Upper lobe of right lung (tissue), 1 donor: Measurements from ENCODE around the gene ZFP3. TPM values are rescaled to one million over a fixed set of nuclear protein-coding genes. Genes with fewer than 3 reads are reported as not detected.
"Not testable (repeated sequence)": the region's sequence is repeated elsewhere in the genome, so short reads cannot be mapped to it uniquely, and the experiment has no call there.

Experiments used
- ATAC-seq: fragments of 200-7000 bp; cut with Tn5 transposase; one replicate; pipeline ENCODE4 v1.9.1; 2020; ENCODE audit warnings: mild to moderate bottlenecking, moderate library complexity
- DNase-seq: peaks from one replicate; pipeline ENCODE4 v3.0.0-alpha.2; 2020
- H3K27ac ChIP-seq: fragments of 200-600 bp; one replicate; pipeline ENCODE4 v1.8.0; 2022
- H3K27me3 ChIP-seq: fragments of 200-600 bp; one replicate; pipeline ENCODE4 v1.8.0; 2022; ENCODE audit warnings: mild to moderate bottlenecking
- H3K36me3 ChIP-seq: fragments of 200-600 bp; one replicate; pipeline ENCODE4 v1.8.0; 2022
- H3K4me1 ChIP-seq: fragments of 200-600 bp; one replicate; pipeline ENCODE4 v1.8.0; 2022
- H3K4me3 ChIP-seq: fragments of 200-600 bp; one replicate; pipeline ENCODE4 v1.8.0; 2022; ENCODE audit warnings: mild to moderate bottlenecking
- H3K9me3 ChIP-seq: fragments of 200-600 bp; one replicate; pipeline ENCODE4 v1.8.0; 2022
- CTCF ChIP-seq: fragments of 200-600 bp; IDR thresholded peaks from one replicate; pipeline ENCODE4 v1.8.0; 2022; ENCODE audit warnings: antibody characterized with exemption
- intact Hi-C: fragments of 100-400 bp; cut with DNase I; formaldehyde crosslinking; loops from one replicate; pipeline ENCODE4 v1.11.0; 2022
- total RNA-seq: library from RNA; stranded (reverse); fragmentation: NEBNext Ultra II Directional; extraction: Animal tissue kit (Norgen Biotek cat#: 25700); gene quantifications from one replicate; pipeline ENCODE4 v1.2.1, GENCODE V29; 2021
- donor health status: DM: no; HTN: yes; CAD: no; lungs with severe emphysema.

The ZFP3 gene
- total RNA-seq, 1 donor from 2014 or later: 6.7 TPM

GRCh38 chr17:5121186-5121841, 43.0 kb downstream of the ZFP3 start:
- Histone ChIP-seq H3K27ac (no peak overlapping the region), H3K4me1 (peaks cover 6% of the 10 kb centered on the region), H3K9me3 (no peaks in the 10 kb centered on the region), H3K36me3 (no peaks in the 10 kb centered on the region), H3K4me3 (no peak overlapping the region), H3K27me3 (peaks cover 13% of the 10 kb centered on the region)
- no peak for TF ChIP-seq CTCF
- ATAC-seq (no peak), DNase-seq (peak; percentile 28)
- intact Hi-C loops: no loop called here

- H3K4me1 ChIP-seq, H3K36me3 ChIP-seq, H3K27ac ChIP-seq, H3K9me3 ChIP-seq, ATAC-seq, DNase-seq, H3K4me3 ChIP-seq, intact Hi-C loops: not testable (repeated sequence)
- H3K27me3 ChIP-seq: peaks cover 11% of the 10 kb centered on the region
These were observed 43.8 kb downstream of the ZFP3 start for GRCh38 chr17:5122056-5122455.

DNA sequence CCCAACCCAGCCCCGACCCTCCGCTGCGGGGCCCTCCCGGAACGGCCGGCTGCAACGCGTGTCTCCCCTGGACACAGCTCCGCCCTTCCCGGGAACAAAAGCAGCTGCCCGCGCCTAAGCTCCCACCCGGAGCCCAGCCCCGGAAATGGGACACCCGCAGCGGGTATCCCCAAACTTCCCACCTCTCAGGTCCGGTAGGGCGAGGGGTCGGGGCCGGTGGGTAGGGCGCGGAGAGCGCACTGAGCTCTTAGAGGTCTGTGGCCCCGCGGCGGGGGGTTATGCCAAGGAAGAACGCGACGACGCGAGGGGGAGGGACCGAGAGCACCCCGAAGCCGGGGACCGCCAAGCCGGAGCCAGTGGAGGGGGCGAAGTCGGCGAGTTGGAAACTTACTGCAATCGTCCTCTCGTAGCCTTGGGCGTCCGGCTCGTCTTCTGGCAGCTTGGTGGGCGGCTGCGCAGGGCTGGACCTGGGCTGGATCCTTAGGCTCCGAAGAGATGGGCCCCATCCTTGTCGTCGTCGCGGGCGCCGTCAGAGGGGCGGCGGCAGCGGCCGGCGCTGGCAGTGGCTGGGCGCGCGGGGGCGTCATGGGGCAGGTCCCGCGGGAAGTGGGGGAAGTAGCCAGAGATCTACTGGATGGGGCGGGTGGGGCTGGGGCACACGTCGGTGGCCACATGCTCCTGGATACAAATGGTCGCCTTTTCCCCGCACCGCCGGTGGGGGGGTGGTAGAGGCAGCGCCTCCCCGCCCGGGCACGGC, 44.5 kb downstream of the ZFP3 start:
- Histone ChIP-seq H3K27me3 (peaks cover 11% of the 10 kb centered on the region), H3K9me3 (no peaks in the 10 kb centered on the region), H3K36me3 (no peaks in the 10 kb centered on the region), H3K4me3 (peak overlapping the region; percentile 48), H3K4me1 (peaks cover 6% of the 10 kb centered on the region), H3K27ac (no peak overlapping the region)
- peak; percentile 68 for DNase-seq
- no peak for TF ChIP-seq CTCF
- intact Hi-C loops: no loop called here
- ATAC-seq: peak; percentile 85

DNA sequence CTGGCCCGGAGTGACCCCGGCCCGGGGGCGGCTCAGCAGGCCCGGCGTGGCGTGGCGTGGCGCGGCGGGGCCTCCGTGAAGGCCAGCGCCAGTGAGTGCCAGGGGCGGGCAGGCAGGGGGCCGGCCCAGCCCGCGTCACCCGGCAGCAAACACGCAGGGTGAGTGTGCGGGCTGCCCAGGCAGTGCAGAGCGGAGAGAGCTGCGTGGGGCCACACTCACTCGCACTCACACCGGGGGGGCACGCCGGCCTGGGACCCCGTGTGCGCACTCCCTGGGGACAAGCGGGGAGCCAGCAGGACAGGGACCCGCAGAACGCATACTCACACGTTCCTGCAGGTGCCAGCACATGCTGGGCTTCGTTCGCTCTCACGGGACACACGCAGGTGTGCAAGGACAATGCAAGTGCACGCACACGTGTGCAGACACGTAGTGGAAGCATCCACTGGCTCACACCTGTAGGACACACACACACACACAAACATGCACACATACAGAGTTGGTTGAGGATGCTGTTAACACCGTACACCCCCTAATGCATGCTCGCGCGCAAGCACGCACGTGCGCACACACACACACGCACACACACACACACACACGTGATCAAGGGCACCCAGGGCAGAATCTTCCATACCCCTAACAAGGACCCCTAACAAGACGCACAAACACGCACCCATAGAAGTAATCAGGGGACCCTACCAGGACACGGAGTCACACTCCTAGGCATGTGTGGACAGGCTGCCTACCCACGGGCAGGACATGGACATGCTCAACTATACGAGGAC, 45.3 kb downstream of the ZFP3 start:
- Histone ChIP-seq H3K36me3 (no peaks in the 10 kb centered on the region), H3K27ac (no peak overlapping the region), H3K4me1 (peaks cover 6% of the 10 kb centered on the region), H3K4me3 (peak overlapping the region; percentile 48), H3K27me3 (peaks cover 11% of the 10 kb centered on the region), H3K9me3 (no peaks in the 10 kb centered on the region)
- intact Hi-C loops: no loop called here
- peak; percentile 20 for DNase-seq
- peak; percentile 56 for ATAC-seq
- no peak for TF ChIP-seq CTCF

GRCh38 chr17:5124125-5124760, 46.0 kb downstream of the ZFP3 start:
- H3K4me3 ChIP-seq, H3K27ac ChIP-seq, H3K9me3 ChIP-seq, H3K4me1 ChIP-seq, H3K36me3 ChIP-seq, intact Hi-C loops: not testable (repeated sequence)
- DNase-seq: peak; percentile 30
- peaks cover 11% of the 10 kb centered on the region for H3K27me3 ChIP-seq
- ATAC-seq: peak; percentile 14

DNA sequence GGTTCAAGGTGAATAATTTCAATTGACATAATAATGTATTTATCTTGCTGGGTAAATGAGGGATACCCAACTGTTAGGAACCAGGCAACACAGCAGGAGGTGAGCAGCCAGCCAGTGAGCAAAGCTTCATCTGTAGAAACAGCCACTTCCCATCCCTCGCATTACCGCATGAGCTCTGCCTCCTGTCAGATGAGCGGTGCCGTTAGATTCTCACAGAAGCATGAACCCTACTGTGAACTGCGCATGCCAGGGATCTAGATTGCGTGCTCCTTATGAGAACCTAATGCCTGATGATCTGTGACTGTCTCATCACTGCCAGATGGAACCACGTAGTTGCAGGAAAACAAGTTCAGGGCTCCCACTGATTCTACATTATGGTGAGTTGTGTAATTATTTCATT, 46.6 kb downstream of the ZFP3 start:
- H3K4me3 ChIP-seq, H3K36me3 ChIP-seq, H3K4me1 ChIP-seq, intact Hi-C loops, H3K27ac ChIP-seq, ATAC-seq, H3K9me3 ChIP-seq, DNase-seq: not testable (repeated sequence)
- H3K27me3 ChIP-seq: peaks cover 11% of the 10 kb centered on the region
